Choroid plexus epithelial cell (primary cell): ENCODE data around the gene MDFIC2.
A peak's percentile ranks its signal among the peaks of the same experiment; 100 is the strongest.

ENCODE experiments used
- DNase-seq: peaks from one replicate; pipeline ENCODE4 v3.0.0-alpha.2; 2010; ENCODE audit warnings: low read depth
- H3K4me3 ChIP-seq: 2 replicates; pipeline ENCODE4 v1.5.1; 2011; ENCODE audit warnings: low read depth, mild to moderate bottlenecking, control low read depth, low read length, moderate library complexity
- TF ChIP-seq, protein P1 (sequence below): conservative IDR thresholded peaks from 2 replicates; pipeline ENCODE4 v1.5.1; 2011; ENCODE audit warnings: low read depth, mild to moderate bottlenecking, control low read depth, inconsistent platforms, low read length, moderate library complexity

Gene MDFIC2

DNA sequence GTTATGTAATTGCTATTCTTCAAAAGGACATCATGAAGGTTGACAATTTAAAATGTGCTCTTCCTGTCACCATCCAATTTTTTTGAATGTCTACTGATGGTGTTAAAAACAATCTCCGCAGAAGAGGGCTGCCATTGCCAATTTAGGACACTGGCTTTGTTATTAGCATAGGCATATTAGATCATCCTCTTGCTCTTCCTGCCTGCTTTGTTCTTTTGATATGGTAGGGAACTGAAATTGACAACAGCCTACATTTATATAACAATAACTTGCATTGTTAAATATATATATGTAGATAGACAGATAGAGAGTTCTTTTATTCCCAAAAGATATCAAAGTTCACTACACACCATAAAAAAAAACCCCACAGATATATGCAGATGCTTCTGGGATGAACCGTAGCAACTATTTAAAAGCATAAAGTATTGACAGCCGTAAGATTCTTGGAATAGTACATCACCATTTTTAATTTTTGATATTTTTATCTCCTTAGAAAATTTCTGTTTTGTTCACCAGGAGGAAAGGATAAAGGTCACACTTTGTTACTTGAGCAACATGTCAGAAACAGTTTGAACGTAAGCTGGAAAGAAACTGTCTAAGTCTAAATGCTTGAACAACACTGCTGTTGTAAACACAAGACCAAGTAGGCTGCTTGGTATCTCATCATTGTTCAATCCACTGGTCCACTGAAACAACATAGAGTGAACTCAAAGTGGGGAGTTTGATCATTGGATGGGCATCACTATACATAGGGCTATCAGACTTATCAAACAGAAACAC lies 66.5 kb downstream of the MDFIC2 start:
- DNase-seq: no peak
- TF ChIP-seq, protein P1, sequence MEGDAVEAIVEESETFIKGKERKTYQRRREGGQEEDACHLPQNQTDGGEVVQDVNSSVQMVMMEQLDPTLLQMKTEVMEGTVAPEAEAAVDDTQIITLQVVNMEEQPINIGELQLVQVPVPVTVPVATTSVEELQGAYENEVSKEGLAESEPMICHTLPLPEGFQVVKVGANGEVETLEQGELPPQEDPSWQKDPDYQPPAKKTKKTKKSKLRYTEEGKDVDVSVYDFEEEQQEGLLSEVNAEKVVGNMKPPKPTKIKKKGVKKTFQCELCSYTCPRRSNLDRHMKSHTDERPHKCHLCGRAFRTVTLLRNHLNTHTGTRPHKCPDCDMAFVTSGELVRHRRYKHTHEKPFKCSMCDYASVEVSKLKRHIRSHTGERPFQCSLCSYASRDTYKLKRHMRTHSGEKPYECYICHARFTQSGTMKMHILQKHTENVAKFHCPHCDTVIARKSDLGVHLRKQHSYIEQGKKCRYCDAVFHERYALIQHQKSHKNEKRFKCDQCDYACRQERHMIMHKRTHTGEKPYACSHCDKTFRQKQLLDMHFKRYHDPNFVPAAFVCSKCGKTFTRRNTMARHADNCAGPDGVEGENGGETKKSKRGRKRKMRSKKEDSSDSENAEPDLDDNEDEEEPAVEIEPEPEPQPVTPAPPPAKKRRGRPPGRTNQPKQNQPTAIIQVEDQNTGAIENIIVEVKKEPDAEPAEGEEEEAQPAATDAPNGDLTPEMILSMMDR: no peak
- H3K4me3 ChIP-seq: no peak overlapping the region

DNA sequence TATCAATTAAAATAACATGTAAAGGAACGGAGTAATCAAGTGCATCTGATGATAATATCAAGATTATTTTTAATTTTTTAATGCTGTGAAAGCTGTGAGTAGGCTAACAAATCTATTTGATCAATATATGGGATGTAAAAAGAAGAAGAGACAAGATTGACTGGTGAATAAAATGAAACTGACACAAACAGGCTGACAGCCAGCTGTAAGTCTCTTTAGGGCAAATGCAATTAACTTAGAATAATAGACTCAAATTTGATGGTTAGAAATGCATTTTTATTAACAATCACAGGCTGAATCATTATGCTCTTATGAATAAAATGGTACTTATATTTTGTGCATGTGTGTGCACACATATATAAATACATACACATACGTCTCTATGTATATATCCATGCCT lies 68.0 kb downstream of the MDFIC2 start:
- TF ChIP-seq, protein P1: no peak
- H3K4me3 ChIP-seq: no peak overlapping the region

DNA sequence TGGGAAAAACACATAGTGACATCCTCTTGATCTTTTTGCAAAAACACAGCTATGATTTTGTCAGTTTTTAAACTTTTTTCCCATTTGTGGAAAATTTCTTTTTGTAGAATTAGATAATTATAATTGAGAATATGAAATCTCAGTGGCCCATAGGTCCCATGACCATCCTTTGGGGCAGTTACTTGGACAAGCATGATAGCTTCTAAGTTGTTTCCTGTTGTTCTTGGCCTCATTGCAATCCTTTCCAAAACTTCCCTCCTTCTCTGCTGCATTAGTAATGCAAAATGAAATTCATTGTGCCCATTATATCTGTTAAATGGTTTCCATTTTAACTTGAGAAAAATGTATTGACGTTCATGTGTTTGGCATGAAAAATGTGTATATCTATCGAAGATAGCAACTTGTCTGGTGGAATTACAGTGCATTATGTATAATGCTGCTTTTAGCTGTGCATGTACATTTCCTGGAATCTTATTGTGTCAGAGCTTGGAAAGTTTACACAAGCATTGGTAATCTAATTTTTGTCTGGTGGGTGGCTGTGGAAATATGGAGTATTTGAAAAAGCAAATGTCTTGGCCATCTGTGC lies 70.0 kb downstream of the MDFIC2 start:
- peak; percentile 32 for DNase-seq
- no peak overlapping the region for H3K4me3 ChIP-seq
- TF ChIP-seq, protein P1: no peak

More for the DNA sequence above, 68.0 kb downstream of the MDFIC2 start:
- no peak for DNase-seq

DNA sequence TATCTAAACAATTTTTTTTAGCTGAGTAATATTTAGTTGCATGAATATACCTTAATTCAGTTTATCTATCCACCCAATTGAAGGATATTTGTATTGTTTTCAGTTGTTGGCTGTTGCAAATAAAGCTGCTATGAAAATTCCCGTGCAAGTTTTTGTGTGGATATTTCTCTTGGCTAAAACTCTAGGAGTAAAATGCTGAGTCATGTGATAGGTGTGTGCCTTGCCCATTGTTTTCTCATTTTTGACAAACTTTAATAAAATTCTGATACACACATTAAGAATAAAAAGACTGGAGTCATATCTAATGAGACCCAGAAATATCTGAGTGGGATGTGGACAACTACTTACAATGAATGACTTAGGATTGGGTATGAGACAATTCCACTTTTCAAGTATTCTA lies 78.6 kb downstream of the MDFIC2 start:
- no peak for DNase-seq
- TF ChIP-seq, protein P1: no peak
- H3K4me3 ChIP-seq: no peak overlapping the region

DNA sequence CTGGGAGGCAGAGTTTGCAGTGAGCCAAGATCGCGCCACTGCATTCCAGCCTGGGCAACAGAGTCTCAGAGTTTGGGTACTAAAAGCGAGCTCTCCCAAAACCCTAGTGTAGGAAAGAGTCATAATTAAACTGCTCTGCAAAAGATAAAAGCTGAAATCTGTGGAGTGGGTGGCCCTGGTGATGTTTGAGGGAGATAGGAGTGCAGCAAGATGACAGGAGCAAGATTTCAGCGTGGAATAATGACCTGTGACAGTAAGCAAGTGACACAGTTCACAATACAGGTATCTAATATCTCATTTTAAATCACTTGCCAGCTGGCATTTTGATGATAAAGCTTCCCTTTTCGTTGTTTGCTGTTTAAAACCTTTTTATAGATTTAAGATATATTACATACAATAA lies 79.3 kb downstream of the MDFIC2 start:
- TF ChIP-seq, protein P1: no peak
- DNase-seq: no peak
- H3K4me3 ChIP-seq: no peak overlapping the region

DNA sequence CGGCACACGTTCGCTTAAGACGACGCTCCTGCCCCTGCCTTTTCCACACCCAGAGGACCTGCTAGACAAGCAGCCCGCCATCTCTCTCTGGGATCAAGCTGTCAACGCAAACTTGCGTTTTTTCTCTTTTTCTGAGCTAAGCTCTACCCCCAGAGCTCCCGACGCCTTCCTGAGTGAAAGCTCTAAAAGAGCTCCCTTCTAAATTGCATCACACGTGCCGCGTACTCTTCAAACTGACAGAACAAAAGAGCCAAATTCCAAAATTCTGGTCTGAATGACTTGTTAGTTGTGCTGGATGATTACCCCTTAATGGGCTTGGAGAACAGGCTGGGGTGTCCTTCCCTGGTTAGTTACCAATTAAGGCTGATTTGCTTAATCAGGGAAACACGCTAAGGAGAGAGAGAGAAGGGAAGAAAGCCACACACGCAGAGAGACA lies 81.2 kb downstream of the MDFIC2 start:
- no peak overlapping the region for H3K4me3 ChIP-seq
- DNase-seq: no peak
- TF ChIP-seq, protein P1: no peak

DNA sequence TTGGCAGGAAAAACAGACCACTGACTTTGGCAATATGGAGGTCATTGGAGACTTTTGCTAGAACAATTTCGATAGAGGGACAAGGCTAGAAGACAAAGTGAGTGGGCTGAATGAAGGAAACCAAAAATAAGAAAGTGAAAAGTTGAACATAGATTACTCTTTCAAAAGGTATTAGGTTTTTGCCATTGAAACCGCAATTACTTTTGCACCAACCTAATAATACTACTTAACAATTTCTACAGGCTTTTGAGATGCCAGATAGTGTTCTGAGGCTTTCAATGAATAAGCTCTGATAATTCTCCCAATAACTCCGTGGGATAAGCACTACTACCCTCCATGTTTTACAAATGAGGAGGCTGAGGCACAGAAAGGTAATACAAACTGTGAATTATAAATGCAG lies 85.0 kb downstream of the MDFIC2 start:
- TF ChIP-seq, protein P1: no peak
- DNase-seq: no peak
- no peak overlapping the region for H3K4me3 ChIP-seq
